Ishikawa (cell line): ENCODE results near the gene PIGZ.

Source experiments
- EP300 ChIP-seq: IDR thresholded peaks from 2 replicates; pipeline ENCODE4 v1.6.1; 2012; ENCODE audit warnings: borderline replicate concordance
- FOXM1 ChIP-seq: IDR thresholded peaks from 2 replicates; pipeline ENCODE4 v1.6.1; 2012; ENCODE audit warnings: low read depth, borderline replicate concordance
- RAD21 ChIP-seq: IDR thresholded peaks from 2 replicates; pipeline ENCODE4 v1.6.1; 2012; ENCODE audit warnings: low read depth
- TAF1 ChIP-seq: IDR thresholded peaks from 2 replicates; pipeline ENCODE4 v1.6.1; 2012; ENCODE audit warnings: low read depth, mild to moderate bottlenecking
- TEAD4 ChIP-seq: IDR thresholded peaks from 2 replicates; pipeline ENCODE4 v1.6.1; 2012
- YY1 ChIP-seq: IDR thresholded peaks from 2 replicates; pipeline ENCODE4 v1.6.1; 2012; ENCODE audit warnings: low read depth
- TF ChIP-seq, protein P1 (sequence below): IDR thresholded peaks from 2 replicates; pipeline ENCODE4 v1.6.1; 2012; ENCODE audit warnings: low read depth, mild to moderate bottlenecking
- TF ChIP-seq, protein P2 (sequence below): IDR thresholded peaks from 2 replicates; pipeline ENCODE4 v1.6.1; 2012

DNA sequence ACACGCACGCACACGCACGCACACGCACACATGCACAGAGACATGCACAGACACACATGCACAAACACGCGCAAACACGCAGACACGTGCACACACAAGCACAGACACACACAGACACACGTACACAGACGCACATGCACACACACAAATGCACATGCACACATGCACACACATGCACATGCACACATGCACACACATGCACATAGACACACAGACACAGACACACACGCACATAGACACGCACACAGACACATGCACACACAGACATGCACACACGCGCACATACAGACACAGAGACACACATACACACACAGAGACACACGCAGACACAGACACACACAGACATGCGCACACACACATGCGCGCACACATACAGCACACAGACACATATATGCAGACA lies 26.4 kb upstream of the PIGZ start:
- TF ChIP-seq TAF1 = no peak
- TF ChIP-seq TEAD4 = no peak
- TF ChIP-seq, protein P1, sequence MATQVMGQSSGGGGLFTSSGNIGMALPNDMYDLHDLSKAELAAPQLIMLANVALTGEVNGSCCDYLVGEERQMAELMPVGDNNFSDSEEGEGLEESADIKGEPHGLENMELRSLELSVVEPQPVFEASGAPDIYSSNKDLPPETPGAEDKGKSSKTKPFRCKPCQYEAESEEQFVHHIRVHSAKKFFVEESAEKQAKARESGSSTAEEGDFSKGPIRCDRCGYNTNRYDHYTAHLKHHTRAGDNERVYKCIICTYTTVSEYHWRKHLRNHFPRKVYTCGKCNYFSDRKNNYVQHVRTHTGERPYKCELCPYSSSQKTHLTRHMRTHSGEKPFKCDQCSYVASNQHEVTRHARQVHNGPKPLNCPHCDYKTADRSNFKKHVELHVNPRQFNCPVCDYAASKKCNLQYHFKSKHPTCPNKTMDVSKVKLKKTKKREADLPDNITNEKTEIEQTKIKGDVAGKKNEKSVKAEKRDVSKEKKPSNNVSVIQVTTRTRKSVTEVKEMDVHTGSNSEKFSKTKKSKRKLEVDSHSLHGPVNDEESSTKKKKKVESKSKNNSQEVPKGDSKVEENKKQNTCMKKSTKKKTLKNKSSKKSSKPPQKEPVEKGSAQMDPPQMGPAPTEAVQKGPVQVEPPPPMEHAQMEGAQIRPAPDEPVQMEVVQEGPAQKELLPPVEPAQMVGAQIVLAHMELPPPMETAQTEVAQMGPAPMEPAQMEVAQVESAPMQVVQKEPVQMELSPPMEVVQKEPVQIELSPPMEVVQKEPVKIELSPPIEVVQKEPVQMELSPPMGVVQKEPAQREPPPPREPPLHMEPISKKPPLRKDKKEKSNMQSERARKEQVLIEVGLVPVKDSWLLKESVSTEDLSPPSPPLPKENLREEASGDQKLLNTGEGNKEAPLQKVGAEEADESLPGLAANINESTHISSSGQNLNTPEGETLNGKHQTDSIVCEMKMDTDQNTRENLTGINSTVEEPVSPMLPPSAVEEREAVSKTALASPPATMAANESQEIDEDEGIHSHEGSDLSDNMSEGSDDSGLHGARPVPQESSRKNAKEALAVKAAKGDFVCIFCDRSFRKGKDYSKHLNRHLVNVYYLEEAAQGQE = no peak
- TF ChIP-seq, protein P2, sequence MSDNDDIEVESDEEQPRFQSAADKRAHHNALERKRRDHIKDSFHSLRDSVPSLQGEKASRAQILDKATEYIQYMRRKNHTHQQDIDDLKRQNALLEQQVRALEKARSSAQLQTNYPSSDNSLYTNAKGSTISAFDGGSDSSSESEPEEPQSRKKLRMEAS = no peak
- TF ChIP-seq EP300 = no peak
- no peak for TF ChIP-seq FOXM1
- TF ChIP-seq RAD21 = no peak
- no peak for TF ChIP-seq YY1
